Measurements from ENCODE around the gene VLDLR.
A peak's percentile ranks its signal among the peaks of the same experiment; 100 is the strongest.

VLDLR gene

DNA sequence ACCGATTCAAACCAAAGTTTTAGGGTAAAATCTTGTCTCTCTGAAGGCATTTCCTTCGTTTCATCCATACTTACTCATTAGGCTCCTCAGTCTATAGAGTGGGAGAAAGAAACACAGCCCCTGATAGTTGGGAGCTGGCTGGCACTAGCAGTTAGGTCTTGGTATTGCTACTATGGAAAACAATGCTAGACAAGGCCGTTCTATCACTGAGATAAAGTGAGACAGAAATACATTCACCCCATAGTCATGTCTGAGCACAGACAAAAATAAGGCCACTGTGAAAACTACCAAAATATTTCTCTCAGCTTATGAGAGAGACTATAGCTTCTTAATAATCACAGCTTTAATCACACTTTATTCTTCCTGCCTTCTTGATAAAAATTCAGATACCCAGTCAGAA lies 67.0 kb downstream of the VLDLR start:
- no peak for DNase-seq (ENCODE audit: extremely low read depth, insufficient read length)
- TF ChIP-seq CTCF (IDR thresholded peaks at IDR 0.05; ENCODE audit: insufficient read depth, low read length, poor library complexity, severe bottlenecking) = no peak
- Histone ChIP-seq H3K27me3 (replicated peaks; ENCODE audit: control insufficient read depth, insufficient read depth, low read length) (no peaks in the 10 kb centered on the region), H3K36me3 (ENCODE audit: control insufficient read depth, insufficient read depth, low read length) (no peaks in the 10 kb centered on the region), H3K4me3 (replicated peaks; ENCODE audit: low read depth, low read length) (no peak overlapping the region)

DNA sequence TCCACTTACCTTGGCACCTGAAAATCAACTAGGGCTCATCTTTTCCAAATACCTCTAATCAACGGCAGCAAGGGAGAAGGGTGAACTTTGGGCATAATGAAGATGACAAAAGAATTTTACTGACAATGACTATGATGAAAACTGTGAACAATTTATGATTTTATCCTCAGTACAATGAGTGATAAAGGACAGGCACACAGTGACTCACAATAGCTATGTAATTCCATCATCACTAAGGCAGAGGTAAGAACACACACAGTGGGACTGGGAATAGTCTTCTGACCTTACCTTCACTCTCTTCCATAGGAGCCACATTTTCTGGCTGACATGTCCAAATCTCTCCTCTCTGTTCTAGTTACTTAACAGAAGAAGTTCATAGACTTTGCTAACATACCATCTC lies 69.6 kb downstream of the VLDLR start:
- H3K36me3 ChIP-seq (ENCODE audit: control insufficient read depth, insufficient read depth, low read length) = no peaks in the 10 kb centered on the region
- TF ChIP-seq CTCF (IDR thresholded peaks at IDR 0.05; ENCODE audit: insufficient read depth, low read length, poor library complexity, severe bottlenecking) = no peak
- H3K4me3 ChIP-seq (replicated peaks; ENCODE audit: low read depth, low read length) = no peak overlapping the region
- no peak for DNase-seq (ENCODE audit: extremely low read depth, insufficient read length)
- H3K27me3 ChIP-seq (replicated peaks; ENCODE audit: control insufficient read depth, insufficient read depth, low read length) = no peaks in the 10 kb centered on the region

- no peak for DNase-seq (ENCODE audit: extremely low read depth, insufficient read length)
- H3K27me3 ChIP-seq (replicated peaks; ENCODE audit: control insufficient read depth, insufficient read depth, low read length) = no peaks in the 10 kb centered on the region
- TF ChIP-seq CTCF (IDR thresholded peaks at IDR 0.05; ENCODE audit: insufficient read depth, low read length, poor library complexity, severe bottlenecking) = no peak
- H3K36me3 ChIP-seq (ENCODE audit: control insufficient read depth, insufficient read depth, low read length) = no peaks in the 10 kb centered on the region
- no peak overlapping the region for H3K4me3 ChIP-seq (replicated peaks; ENCODE audit: low read depth, low read length)
These were observed 70.0 kb downstream of the VLDLR start for GRCh38 chr9:2691626-2692025.

- Histone ChIP-seq H3K36me3 (ENCODE audit: control insufficient read depth, insufficient read depth, low read length) (no peaks in the 10 kb centered on the region), H3K27me3 (replicated peaks; ENCODE audit: control insufficient read depth, insufficient read depth, low read length) (no peaks in the 10 kb centered on the region), H3K4me3 (replicated peaks; ENCODE audit: low read depth, low read length) (no peak overlapping the region)
- DNase-seq (ENCODE audit: extremely low read depth, insufficient read length) = no peak
- TF ChIP-seq CTCF (IDR thresholded peaks at IDR 0.05; ENCODE audit: insufficient read depth, low read length, poor library complexity, severe bottlenecking) = no peak
These were observed 71.5 kb downstream of the VLDLR start for GRCh38 chr9:2693056-2693455.

GRCh38 chr9:2697492-2697891 lies 75.9 kb downstream of the VLDLR start:
- Histone ChIP-seq H3K27me3 (replicated peaks; ENCODE audit: control insufficient read depth, insufficient read depth, low read length) (no peaks in the 10 kb centered on the region), H3K36me3 (ENCODE audit: control insufficient read depth, insufficient read depth, low read length) (no peaks in the 10 kb centered on the region), H3K4me3 (replicated peaks; ENCODE audit: low read depth, low read length) (no peak overlapping the region)
- DNase-seq (ENCODE audit: extremely low read depth, insufficient read length) = peak; percentile 16
- TF ChIP-seq CTCF (IDR thresholded peaks at IDR 0.05; ENCODE audit: insufficient read depth, low read length, poor library complexity, severe bottlenecking) = no peak

GRCh38 chr9:2700398-2700797 lies 78.8 kb downstream of the VLDLR start:
- DNase-seq (ENCODE audit: extremely low read depth, insufficient read length) = no peak
- H3K4me3 ChIP-seq (replicated peaks; ENCODE audit: low read depth, low read length) = no peak overlapping the region
- H3K36me3 ChIP-seq (ENCODE audit: control insufficient read depth, insufficient read depth, low read length) = no peaks in the 10 kb centered on the region
- H3K27me3 ChIP-seq (replicated peaks; ENCODE audit: control insufficient read depth, insufficient read depth, low read length) = no peaks in the 10 kb centered on the region
- no peak for TF ChIP-seq CTCF (IDR thresholded peaks at IDR 0.05; ENCODE audit: insufficient read depth, low read length, poor library complexity, severe bottlenecking)
